CD1c-positive myeloid dendritic cell (primary cell): ENCODE measurements around the gene PPP6R2.

ENCODE experiments used
- DNase-seq: peaks from one replicate; pipeline ENCODE4 v3.0.0-alpha.2; 2016; ENCODE audit errors: extremely low spot score

The PPP6R2 gene

GRCh38 chr22:50445880-50446707, 103.0 kb downstream of the PPP6R2 start:
- no peak for DNase-seq

GRCh38 chr22:50446708-50447575, 103.8 kb downstream of the PPP6R2 start:
- DNase-seq, result no peak

- no peak for DNase-seq
These were observed 104.7 kb downstream of the PPP6R2 start for GRCh38 chr22:50447576-50448551.

DNA sequence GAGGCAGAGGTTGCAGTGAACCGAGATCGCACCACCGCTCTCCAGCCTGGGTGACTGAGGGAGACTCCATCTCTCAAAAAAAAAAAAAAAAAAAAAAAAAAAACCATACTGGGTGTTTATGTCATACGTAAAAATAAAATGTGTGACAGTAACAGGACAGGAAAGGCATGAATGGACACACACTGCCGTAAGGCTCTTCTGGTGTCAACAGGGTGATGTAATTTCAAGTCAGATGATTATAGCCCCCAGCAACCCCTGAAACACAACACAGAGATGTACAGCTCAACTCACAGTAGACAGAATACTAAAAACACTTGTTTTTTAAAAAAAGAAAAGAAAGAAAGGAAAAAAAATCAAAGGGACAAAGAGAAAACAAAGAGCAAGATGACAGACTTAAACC, 109.5 kb downstream of the PPP6R2 start:
- DNase-seq, result no peak

GRCh38 chr22:50454556-50455075, 111.5 kb downstream of the PPP6R2 start:
- no peak for DNase-seq

- DNase-seq, result no peak
These were observed 112.1 kb downstream of the PPP6R2 start for GRCh38 chr22:50455201-50455600.

GRCh38 chr22:50456026-50456425, 112.9 kb downstream of the PPP6R2 start:
- DNase-seq, result no peak

GRCh38 chr22:50456466-50457234, 113.5 kb downstream of the PPP6R2 start:
- DNase-seq, result no peak

GRCh38 chr22:50459016-50459415, 115.9 kb downstream of the PPP6R2 start:
- DNase-seq, result no peak

DNA sequence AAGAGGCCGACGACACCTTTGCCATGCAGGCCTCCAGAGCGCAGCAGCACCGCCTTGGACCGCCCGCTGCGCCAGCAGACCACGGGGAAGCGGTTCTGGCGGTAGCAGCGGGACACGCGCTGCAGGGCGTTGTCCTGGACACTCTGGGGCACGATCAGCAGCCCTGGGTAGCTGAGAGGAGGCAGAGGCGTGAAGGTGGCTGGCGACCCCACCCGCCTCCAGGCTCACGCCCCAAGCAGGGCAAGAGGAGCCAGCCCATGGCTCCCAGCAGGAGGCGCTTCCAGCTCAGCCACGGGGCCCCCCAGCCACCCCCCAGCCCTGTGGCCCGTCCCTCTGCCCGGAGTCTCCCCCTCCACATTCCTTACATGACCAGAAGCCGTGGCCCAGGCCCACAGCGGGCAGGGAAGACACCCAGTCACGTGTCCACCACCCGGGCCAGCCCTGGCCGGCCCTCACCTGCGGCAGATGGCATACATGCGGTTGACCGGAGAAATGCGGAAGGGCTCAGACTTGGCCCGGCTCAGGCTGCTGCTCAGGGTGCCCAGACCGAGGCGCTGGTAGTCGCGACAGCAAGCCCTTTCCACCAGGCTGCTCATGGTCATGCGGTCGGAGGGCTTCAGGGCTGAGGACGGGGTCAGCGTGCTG, 116.5 kb downstream of the PPP6R2 start:
- no peak for DNase-seq

DNA sequence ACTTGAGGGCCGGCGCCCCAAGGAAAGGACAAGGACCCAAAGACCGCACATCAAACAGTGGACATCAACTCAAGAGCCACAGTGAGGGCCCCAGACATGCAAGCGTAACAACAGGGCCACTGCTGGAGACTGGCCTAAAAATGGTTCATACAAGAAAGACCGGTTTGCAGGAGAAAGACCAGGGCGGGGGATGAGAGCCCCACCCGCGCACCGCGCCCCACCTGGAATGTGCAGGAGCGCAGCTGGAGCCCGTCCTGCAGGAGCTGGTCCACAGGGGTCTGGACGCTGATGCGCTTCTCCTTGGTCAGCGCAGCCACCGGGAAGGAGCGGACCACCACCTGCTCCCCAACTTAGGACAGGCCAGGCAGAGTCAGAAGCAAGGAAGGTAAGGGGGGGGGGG, 117.8 kb downstream of the PPP6R2 start:
- DNase-seq, result no peak

DNA sequence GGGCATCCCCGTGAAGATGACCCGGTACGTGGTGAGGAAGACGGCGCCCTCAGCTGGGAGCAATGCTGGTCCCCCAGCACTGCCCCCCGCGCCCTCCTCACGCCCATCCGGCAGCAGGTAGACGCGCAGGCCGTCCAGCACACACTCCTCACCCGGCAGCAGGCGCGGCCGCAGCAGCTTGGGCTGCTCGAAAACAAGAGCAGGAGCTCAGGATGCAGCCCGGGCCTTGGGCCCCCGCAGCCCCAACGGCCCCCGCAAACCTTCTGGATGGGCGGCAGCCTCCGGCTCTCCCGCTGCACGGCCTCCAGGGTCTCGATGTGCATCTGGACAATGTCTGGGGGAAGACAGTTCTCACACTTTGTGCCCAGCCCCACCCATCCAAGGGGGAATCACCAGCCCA, 118.4 kb downstream of the PPP6R2 start:
- no peak for DNase-seq

DNA sequence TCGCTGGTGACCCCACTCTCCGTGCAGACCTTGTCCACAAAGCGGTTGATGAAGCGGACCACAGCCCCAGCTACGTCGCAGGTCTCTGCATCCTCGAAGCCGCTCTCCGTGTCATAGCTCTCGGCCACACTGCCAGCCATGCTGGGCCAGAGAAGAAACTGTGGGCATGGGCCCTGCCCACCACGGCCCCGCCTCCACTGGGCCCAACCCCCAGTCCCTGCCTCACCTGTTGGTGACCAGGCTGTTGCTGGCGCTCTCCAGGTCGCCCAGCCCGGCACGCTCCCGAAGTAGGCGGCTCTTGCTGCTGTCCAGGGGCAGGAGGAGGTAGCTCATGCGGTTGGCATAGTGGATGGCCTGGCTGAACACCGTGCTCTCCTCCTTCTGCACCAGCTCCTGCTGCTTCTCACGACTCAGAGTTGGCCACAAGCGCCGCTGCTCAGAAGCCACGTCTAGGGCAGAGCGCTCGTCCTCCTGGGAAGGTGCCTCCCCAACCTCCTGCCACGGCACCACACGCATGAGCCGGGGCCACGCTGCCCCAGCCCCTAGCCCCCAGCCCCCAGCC, 118.9 kb downstream of the PPP6R2 start:
- no peak for DNase-seq

- no peak for DNase-seq
These were observed 120.2 kb downstream of the PPP6R2 start for GRCh38 chr22:50463188-50463900.

DNA sequence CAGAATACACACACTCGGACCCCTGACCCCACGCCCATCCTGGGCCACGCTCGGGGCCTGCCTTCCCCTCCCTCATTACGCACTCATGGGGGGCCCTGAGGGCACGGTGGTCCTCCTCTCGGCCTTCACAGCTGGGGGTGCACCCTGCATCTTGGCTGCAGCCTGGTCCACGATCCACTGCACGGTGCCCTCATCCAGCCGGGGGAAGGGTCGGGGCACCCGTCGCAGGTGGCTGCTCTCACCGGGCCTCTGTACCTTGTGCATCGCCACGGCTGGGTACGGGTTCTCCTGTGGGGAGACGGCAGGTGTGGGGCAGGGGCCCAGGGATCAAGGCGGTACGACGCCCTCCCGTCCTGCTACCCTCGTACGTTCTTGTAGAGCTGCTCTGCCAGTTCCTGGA, 121.3 kb downstream of the PPP6R2 start:
- no peak for DNase-seq

GRCh38 chr22:50465066-50465930, 122.2 kb downstream of the PPP6R2 start:
- DNase-seq, result no peak

DNA sequence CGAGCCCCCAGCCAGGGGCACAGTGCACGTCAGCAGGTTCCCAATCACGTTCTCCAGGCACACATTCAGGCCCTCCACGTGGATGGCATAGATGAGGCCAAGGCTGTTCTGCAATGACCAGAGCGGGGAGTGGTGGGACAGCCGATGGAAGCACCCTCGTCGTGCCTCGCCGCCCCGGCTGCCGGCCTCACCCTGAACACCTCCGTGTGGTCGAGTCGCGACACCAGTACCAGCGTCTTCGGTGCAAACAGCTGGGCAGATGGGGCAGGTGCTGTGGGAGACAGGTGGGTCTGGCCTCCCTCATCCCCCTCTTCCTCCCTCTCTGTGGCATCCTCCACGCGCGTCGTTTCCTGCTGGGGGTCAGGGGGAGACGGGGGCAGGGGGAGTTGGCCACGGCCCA, 124.2 kb downstream of the PPP6R2 start:
- no peak for DNase-seq

DNA sequence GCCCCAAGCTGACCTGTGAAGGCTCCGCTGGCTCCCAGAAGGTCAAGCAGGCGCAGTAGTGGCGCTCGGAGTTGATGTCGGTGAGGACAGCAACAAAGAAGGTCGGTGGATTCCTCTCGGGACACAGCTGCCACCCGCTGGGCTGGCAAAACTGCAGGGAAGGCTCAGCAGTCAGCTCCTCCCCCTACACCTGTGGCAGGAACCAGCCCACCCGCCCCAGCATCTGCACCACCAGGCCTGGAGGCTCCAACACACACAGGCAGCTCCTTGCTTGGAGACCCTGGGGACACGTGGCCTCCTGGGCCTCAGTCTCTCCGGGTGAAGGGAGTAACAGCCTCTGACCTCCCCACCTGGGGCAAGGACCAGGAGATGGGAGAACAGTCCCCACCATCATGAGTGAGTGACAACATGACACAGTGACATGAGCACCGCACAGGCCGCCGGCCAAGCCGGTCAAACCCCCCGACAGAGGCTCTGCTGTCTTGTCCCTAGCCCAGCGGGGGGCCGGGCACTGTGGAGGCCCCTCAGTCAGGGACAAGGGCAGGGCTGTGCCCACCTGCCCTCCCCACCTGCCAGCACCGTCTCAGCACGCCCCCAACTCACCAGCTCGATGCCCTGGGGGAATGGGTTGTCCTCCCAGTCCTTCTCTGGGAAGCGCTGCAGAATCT, 124.8 kb downstream of the PPP6R2 start:
- no peak for DNase-seq
